GM15510 (cell line): ENCODE results near the gene FCGBP.

Source experiments
- POLR2A ChIP-seq: IDR thresholded peaks from 3 replicates; pipeline ENCODE4 v1.6.1; 2011; ENCODE audit warnings: borderline replicate concordance; ENCODE audit not compliant: insufficient read length; ENCODE audit errors: extremely low read depth

Gene FCGBP

GRCh38 chr19:39934584-39935363, at the start of gene FCGBP:
FCGBP (minus strand) TSS chr19:39934634.
- TF ChIP-seq POLR2A, result no peak

GRCh38 chr19:39983695-39984300, 49.4 kb upstream of the FCGBP start:
- TF ChIP-seq POLR2A, result no peak

- no peak for TF ChIP-seq POLR2A
Measured at GRCh38 chr19:39982883-39983282, 48.4 kb upstream of the FCGBP start.

GRCh38 chr19:39974377-39975155, 40.1 kb upstream of the FCGBP start:
- TF ChIP-seq POLR2A, result no peak

- TF ChIP-seq POLR2A, result no peak
Measured at GRCh38 chr19:39971380-39972035, 37.1 kb upstream of the FCGBP start.

GRCh38 chr19:39970675-39971379, 36.4 kb upstream of the FCGBP start, which contains the start of gene PSMC4:
PSMC4 (plus strand) TSS chr19:39971165; CDS start chr19:39971203, 38 bp downstream.
- peak; percentile 73 for TF ChIP-seq POLR2A

- TF ChIP-seq POLR2A, result no peak
Measured at GRCh38 chr19:39970425-39970674, 35.9 kb upstream of the FCGBP start.

- TF ChIP-seq POLR2A, result no peak
Measured at GRCh38 chr19:39969681-39970424, 35.4 kb upstream of the FCGBP start.

GRCh38 chr19:39969266-39969665, 34.8 kb upstream of the FCGBP start:
- no peak for TF ChIP-seq POLR2A

- no peak for TF ChIP-seq POLR2A
Measured at GRCh38 chr19:39968789-39969188, 34.4 kb upstream of the FCGBP start.

GRCh38 chr19:39967561-39967960, 33.1 kb upstream of the FCGBP start:
- TF ChIP-seq POLR2A, result no peak

- no peak for TF ChIP-seq POLR2A
Measured at GRCh38 chr19:39966617-39967016, 32.2 kb upstream of the FCGBP start.

GRCh38 chr19:39963898-39964297, 29.5 kb upstream of the FCGBP start:
- no peak for TF ChIP-seq POLR2A

GRCh38 chr19:39953915-39954314, 19.5 kb upstream of the FCGBP start:
- TF ChIP-seq POLR2A, result no peak
